Upper lobe of left lung (tissue), 6 donors: ENCODE data around the gene DCAKD. TPM values are rescaled to one million over a fixed set of nuclear protein-coding genes. Genes with fewer than 3 reads are reported as not detected.

Experiments
- ATAC-seq, 2 donors: fragments of 200-7000 bp; cut with Tn5 transposase; one replicate each; pipeline ENCODE4 v1.9.1; 2022; ENCODE audit warnings: mild to moderate bottlenecking in 2 of 2, moderate library complexity in 2 of 2; ENCODE audit not compliant: low FRiP score in 2 of 2
- DNase-seq, 2 donors: peaks; one replicate each; pipeline ENCODE4 v3.0.0-alpha.2; 2019 to 2020
- H3K27ac ChIP-seq, 4 donors: fragments of 200-600 bp; sonication (generic); one replicate each; pipeline ENCODE4 v1.5.1; 2016 to 2019
- H3K27me3 ChIP-seq, 4 donors: fragments of 200-600 bp; sonication (generic); one replicate each; pipeline ENCODE4 v1.5.1; 2017 to 2019
- H3K36me3 ChIP-seq, 4 donors: fragments of 200-600 bp; sonication (generic); one replicate each; pipeline ENCODE4 v1.5.1; 2016 to 2019
- H3K4me1 ChIP-seq, 4 donors: fragments of 200-600 bp; sonication (generic); one replicate each; pipeline ENCODE4 v1.5.1; 2018 to 2019
- H3K4me3 ChIP-seq, 4 donors: fragments of 200-600 bp; sonication (generic); one replicate each; pipeline ENCODE4 v1.5.1; 2017 to 2019; ENCODE audit warnings: mild to moderate bottlenecking in 2 of 4, moderate library complexity in 1 of 4
- H3K9me3 ChIP-seq, 4 donors: fragments of 200-600 bp; sonication (generic); one replicate each; pipeline ENCODE4 v1.5.1; 2018 to 2019
- CTCF ChIP-seq, 6 experiments: fragments of 450-650 bp in 4 of 6; fragments of 200-600 bp in 2 of 6; sonication (generic) in 2 of 6; IDR thresholded peaks; one replicate each; pipeline ENCODE4 v1.5.1; 2016 to 2019; ENCODE audit warnings: antibody characterized with exemption in 6 of 6
- EP300 ChIP-seq, 4 donors: sonication (generic); formaldehyde crosslinking; IDR thresholded peaks; one replicate each; pipeline ENCODE4 v1.5.1; 2017; ENCODE audit warnings: antibody characterized with exemption in 4 of 4, control low read depth in 2 of 4
- POLR2A ChIP-seq, 4 donors: fragments of 450-650 bp; IDR thresholded peaks; one replicate each; pipeline ENCODE4 v1.5.1; 2016 to 2017; ENCODE audit warnings: antibody characterized with exemption in 4 of 4, mild to moderate bottlenecking in 2 of 4
- POLR2AphosphoS5 ChIP-seq, 2 donors: sonication (generic); formaldehyde crosslinking; IDR thresholded peaks; one replicate each; pipeline ENCODE4 v1.5.1; 2017; ENCODE audit warnings: antibody characterized with exemption in 2 of 2
- WGBS, 2 donors: methylation state at CpG; one replicate each; pipeline ENCODE4 v1.1.5; 2017 to 2018; 5-methylcytosine and 5-hydroxymethylcytosine counted together
- total RNA-seq, 6 donors: library from RNA; depleted of rRNA in 4 of 6; stranded (reverse); fragments of >200 nt in 4 of 6; gene quantifications; one replicate each; pipeline versions ENCODE4 v1.1.0 to v1.2.1, GENCODE V29; 2016 to 2021
- donor health status: DM: no; HTN: no; CAD: no; lungs with moderate emphysema.
- donor health status: DM: no; HTN: yes; CAD: no; lungs with severe emphysema.

The DCAKD gene
- total RNA-seq, 6 donors from 2014 or later, result 16.0 to 29.3 (median 22.2) TPM

GRCh38 chr17:45048795-45049563, 2.5 kb downstream of the DCAKD start:
- H3K4me3 ChIP-seq, result no peak overlapping the region
- H3K4me1 ChIP-seq, result peaks cover 12 to 25% (median 19%) of the 10 kb centered on the region in 4 donors
- no peaks in the 10 kb centered on the region for H3K36me3 ChIP-seq
- no peaks in the 10 kb centered on the region for H3K27me3 ChIP-seq
- no peaks in the 10 kb centered on the region for H3K9me3 ChIP-seq
- ATAC-seq (no peak), DNase-seq (no peak)
- 88 to 92% methylated on average over 8 of the region's 8 CpGs for WGBS, 2 donors
- peak overlapping the region in 1 of 4 donors; percentile 92 for H3K27ac ChIP-seq
- TF ChIP-seq EP300 (IDR thresholded peaks at IDR 0.05) (no peak), POLR2A (IDR thresholded peaks at IDR 0.05) (no peak), CTCF (IDR thresholded peaks at IDR 0.05) (peak in 2 of 6 experiments; percentile 9 to 23), POLR2AphosphoS5 (IDR thresholded peaks at IDR 0.05) (no peak)

- ATAC-seq, result no peak
- Histone ChIP-seq H3K27me3 (no peaks in the 10 kb centered on the region), H3K4me3 (no peak overlapping the region), H3K9me3 (no peaks in the 10 kb centered on the region), H3K4me1 (peaks cover 18 to 28% (median 23%) of the 10 kb centered on the region in 4 donors), H3K27ac (no peak overlapping the region), H3K36me3 (peaks cover 0 to 2% (median 0%) of the 10 kb centered on the region in 4 donors)
- DNase-seq, result no peak
- TF ChIP-seq CTCF (IDR thresholded peaks at IDR 0.05) (no peak), EP300 (IDR thresholded peaks at IDR 0.05) (no peak), POLR2AphosphoS5 (IDR thresholded peaks at IDR 0.05) (no peak), POLR2A (IDR thresholded peaks at IDR 0.05) (no peak)
- 78 to 87% methylated on average over 9 of the region's 9 CpGs for WGBS, 2 donors
Observed at GRCh38 chr17:45046537-45047125, 4.8 kb downstream of the DCAKD start.

GRCh38 chr17:45043813-45044540, 7.5 kb downstream of the DCAKD start:
- DNase-seq, result peak in 1 of 2 donors; percentile 51
- no peak overlapping the region for H3K27ac ChIP-seq

More at GRCh38 chr17:45043813-45044540, 7.5 kb downstream of the DCAKD start:
- no peak for TF ChIP-seq CTCF (IDR thresholded peaks at IDR 0.05)
- TF ChIP-seq EP300 (IDR thresholded peaks at IDR 0.05), result no peak
- no peak for TF ChIP-seq POLR2AphosphoS5 (IDR thresholded peaks at IDR 0.05)
- no peak for TF ChIP-seq POLR2A (IDR thresholded peaks at IDR 0.05)
- H3K27me3 ChIP-seq, result no peaks in the 10 kb centered on the region
- no peak for ATAC-seq
- no peaks in the 10 kb centered on the region for H3K9me3 ChIP-seq
- 83 to 86% methylated on average over 16 to 18 of the region's 18 CpGs for WGBS, 2 donors
- peaks cover 0 to 2% (median 0%) of the 10 kb centered on the region in 4 donors for H3K36me3 ChIP-seq
- H3K4me1 ChIP-seq, result peaks cover 7 to 15% (median 12%) of the 10 kb centered on the region in 4 donors
- no peak overlapping the region for H3K4me3 ChIP-seq
